Measurements from ENCODE around the gene FYCO1. TPM values are rescaled to one million over a fixed set of nuclear protein-coding genes. Genes with fewer than 3 reads are reported as not detected.

Gene FYCO1
- total RNA-seq, 1 donor from 2014 or later = 40.9 TPM

- no peaks in the 10 kb centered on the region for H3K36me3 ChIP-seq
- H3K9me3 ChIP-seq = peaks cover 8% of the 10 kb centered on the region
- no peaks in the 10 kb centered on the region for H3K4me1 ChIP-seq
- no peaks in the 10 kb centered on the region for H3K27me3 ChIP-seq (ENCODE audit: low read depth)
- no peak for DNase-seq
- no peak for ATAC-seq
- no peak overlapping the region for H3K4me3 ChIP-seq
- intact Hi-C loops (cut with DNase I) = no loop called here
- no peak for TF ChIP-seq CTCF (IDR thresholded peaks at IDR 0.05)
- no peak overlapping the region for H3K27ac ChIP-seq
Measured at GRCh38 chr3:46030626-46031025, 35.0 kb upstream of the FYCO1 start.

- Histone ChIP-seq H3K36me3 (no peaks in the 10 kb centered on the region), H3K27ac (no peak overlapping the region), H3K9me3 (peaks cover 8% of the 10 kb centered on the region), H3K4me1 (no peaks in the 10 kb centered on the region), H3K27me3 (ENCODE audit: low read depth) (no peaks in the 10 kb centered on the region), H3K4me3 (no peak overlapping the region)
- DNase-seq = no peak
- no peak for ATAC-seq
- TF ChIP-seq CTCF (IDR thresholded peaks at IDR 0.05) = no peak
- intact Hi-C loops (cut with DNase I) = no loop called here
Measured at GRCh38 chr3:46029953-46030543, 34.4 kb upstream of the FYCO1 start.

- H3K4me1 ChIP-seq = no peaks in the 10 kb centered on the region
- H3K27ac ChIP-seq = no peak overlapping the region
- no peak overlapping the region for H3K4me3 ChIP-seq
- ATAC-seq (no peak), DNase-seq (no peak)
- no peak for TF ChIP-seq CTCF (IDR thresholded peaks at IDR 0.05)
- H3K36me3 ChIP-seq = no peaks in the 10 kb centered on the region
- no peaks in the 10 kb centered on the region for H3K27me3 ChIP-seq (ENCODE audit: low read depth)
- intact Hi-C loops (cut with DNase I) = no loop called here
- H3K9me3 ChIP-seq = peaks cover 8% of the 10 kb centered on the region
Measured at GRCh38 chr3:46027736-46028397, 32.2 kb upstream of the FYCO1 start.

- Histone ChIP-seq H3K9me3 (peaks cover 8% of the 10 kb centered on the region), H3K27ac (no peak within 1 kb of the TSS), H3K4me1 (no peaks in the 10 kb centered on the region), H3K27me3 (ENCODE audit: low read depth) (no peaks in the 10 kb centered on the region), H3K36me3 (no peaks in the 10 kb centered on the region), H3K4me3 (no peak within 1 kb of the TSS)
- no peak for TF ChIP-seq CTCF (IDR thresholded peaks at IDR 0.05)
- ATAC-seq (no peak), DNase-seq (no peak)
- intact Hi-C loops (cut with DNase I) = no loop called here
Measured at GRCh38 chr3:46027021-46027705, 31.5 kb upstream of the FYCO1 start, which contains the start of gene XCR1. Gene XCR1 (minus strand): TSS chr3:46027483. CDS start chr3:46021947, 5,536 bp downstream.

GRCh38 chr3:46025139-46025538, 29.5 kb upstream of the FYCO1 start:
- Histone ChIP-seq H3K9me3 (peaks cover 8% of the 10 kb centered on the region), H3K4me1 (no peaks in the 10 kb centered on the region), H3K27ac (no peak overlapping the region), H3K27me3 (ENCODE audit: low read depth) (no peaks in the 10 kb centered on the region), H3K36me3 (no peaks in the 10 kb centered on the region), H3K4me3 (no peak overlapping the region)
- intact Hi-C loops (cut with DNase I) = no loop called here
- no peak for TF ChIP-seq CTCF (IDR thresholded peaks at IDR 0.05)
- ATAC-seq (no peak), DNase-seq (no peak)
